CD14-positive monocyte (primary cell): ENCODE data around the gene RPS26. TPM values are rescaled to one million over a fixed set of nuclear protein-coding genes. Genes with fewer than 3 reads are reported as not detected.

ENCODE experiments used
- DNase-seq, 3 donors: peaks; one replicate each; pipeline ENCODE4 v3.0.0-alpha.2; 2011 to 2022
- H2AFZ ChIP-seq: 2 replicates; pipeline ENCODE4 v1.6.0; 2012; ENCODE audit warnings: mild to moderate bottlenecking, low read depth, low read length, inconsistent platforms; ENCODE audit not compliant: insufficient read depth, poor library complexity, severe bottlenecking
- H3K27ac ChIP-seq, 2 donors: 1 replicate in 1 of 2; 2 replicates in 1 of 2; pipeline ENCODE4 v1.5.1; 2012 to 2013; ENCODE audit warnings: low read length in 2 of 2, control low read depth in 1 of 2, inconsistent platforms in 1 of 2, low read depth in 1 of 2, mild to moderate bottlenecking in 1 of 2
- H3K27me3 ChIP-seq, 2 donors: one replicate each; pipeline versions ENCODE4 v1.6.0 to v1.6.1; 2011 to 2013; ENCODE audit warnings: low read length in 2 of 2; ENCODE audit not compliant: control insufficient read depth in 2 of 2, insufficient read depth in 2 of 2
- H3K36me3 ChIP-seq, 2 donors: replicated peaks in 1 of 2; 1 replicate in 1 of 2; 2 replicates in 1 of 2; pipeline versions ENCODE4 v1.5.1 to v1.6.1; 2012 to 2013; ENCODE audit warnings: low read length in 2 of 2, control low read depth in 1 of 2, inconsistent platforms in 1 of 2, mild to moderate bottlenecking in 1 of 2; ENCODE audit not compliant: insufficient read depth in 2 of 2, control insufficient read depth in 1 of 2
- H3K4me1 ChIP-seq, 2 donors: 1 replicate in 1 of 2; 2 replicates in 1 of 2; pipeline versions ENCODE4 v1.5.1 to v1.6.1; 2012 to 2013; ENCODE audit warnings: low read length in 2 of 2, control low read depth in 1 of 2, inconsistent platforms in 1 of 2, mild to moderate bottlenecking in 1 of 2, moderate library complexity in 1 of 2; ENCODE audit not compliant: insufficient read depth in 2 of 2, control insufficient read depth in 1 of 2
- H3K4me2 ChIP-seq: replicated peaks from 2 replicates; pipeline ENCODE3; 2012; ENCODE audit warnings: low read length, moderate library complexity, mild to moderate bottlenecking; ENCODE audit not compliant: poor library complexity, severe bottlenecking; ENCODE audit errors: extremely low read depth
- H3K4me3 ChIP-seq, 3 experiments: fragments of 200-600 bp in 1 of 3; sonication (generic) in 1 of 3; replicated peaks in 1 of 3; 1 replicate in 2 of 3; 2 replicates in 1 of 3; pipeline ENCODE4 v1.5.1; 2011 to 2013; ENCODE audit warnings: low read length in 3 of 3, mild to moderate bottlenecking in 3 of 3, control low read depth in 2 of 3, low read depth in 2 of 3, inconsistent platforms in 1 of 3, moderate library complexity in 1 of 3
- H3K79me2 ChIP-seq: 2 replicates; pipeline ENCODE4 v1.6.0; 2012; ENCODE audit warnings: mild to moderate bottlenecking, control low read depth, inconsistent platforms, low read length, moderate library complexity; ENCODE audit not compliant: insufficient read depth
- H3K9ac ChIP-seq: 2 replicates; pipeline ENCODE4 v1.6.0; 2017; ENCODE audit warnings: low read length, mild to moderate bottlenecking; ENCODE audit not compliant: insufficient read depth, poor library complexity, severe bottlenecking
- H3K9me3 ChIP-seq, 2 donors: replicated peaks in 1 of 2; 1 replicate in 1 of 2; 2 replicates in 1 of 2; pipeline versions ENCODE4 v1.5.1 to v1.6.1; 2012 to 2013; ENCODE audit warnings: low read length in 2 of 2, control low read depth in 1 of 2; ENCODE audit not compliant: control insufficient read depth in 1 of 2, insufficient read depth in 1 of 2
- H4K20me1 ChIP-seq: 2 replicates; pipeline ENCODE4 v1.6.0; 2012; ENCODE audit warnings: mild to moderate bottlenecking, low read length, control low read depth, moderate library complexity; ENCODE audit not compliant: insufficient read depth
- H3K27ac Mint-ChIP-seq, 7 donors: one replicate each; pipeline ENCODE4 v1.8.0; 2020; ENCODE audit warnings: mild to moderate bottlenecking in 7 of 7, mixed read lengths in 7 of 7, moderate library complexity in 6 of 7, inconsistent platforms in 2 of 7
- H3K27me3 Mint-ChIP-seq, 3 donors: one replicate each; pipeline ENCODE4 v1.8.0; 2021 to 2022; ENCODE audit warnings: low read depth in 3 of 3, mild to moderate bottlenecking in 3 of 3, mixed read lengths in 3 of 3, moderate library complexity in 3 of 3, inconsistent platforms in 1 of 3
- H3K36me3 Mint-ChIP-seq, 2 donors: one replicate each; pipeline ENCODE4 v1.8.0; 2020; ENCODE audit warnings: mixed read lengths in 2 of 2, inconsistent platforms in 1 of 2, mild to moderate bottlenecking in 1 of 2
- H3K4me1 Mint-ChIP-seq: one replicate; pipeline ENCODE4 v1.8.0; 2020; ENCODE audit warnings: mild to moderate bottlenecking, mixed read lengths
- H3K4me3 Mint-ChIP-seq, 2 donors: one replicate each; pipeline ENCODE4 v1.8.0; 2020; ENCODE audit warnings: mild to moderate bottlenecking in 2 of 2, mixed read lengths in 2 of 2, moderate library complexity in 1 of 2
- H3K9me3 Mint-ChIP-seq, 7 donors: one replicate each; pipeline ENCODE4 v1.8.0; 2020 to 2022; ENCODE audit warnings: mixed read lengths in 7 of 7, mild to moderate bottlenecking in 6 of 7, moderate library complexity in 6 of 7, inconsistent platforms in 2 of 7
- CTCF ChIP-seq: fragments of 200-600 bp; IDR thresholded peaks from one replicate; pipeline ENCODE4 v1.8.0; 2022; ENCODE audit warnings: antibody characterized with exemption, mild to moderate bottlenecking
- WGBS: methylation state at CpG from one replicate; pipeline ENCODE4 v1.1.5; 2013; ENCODE audit warnings: missing lambda C conversion rate; ENCODE audit not compliant: insufficient coverage; 5-methylcytosine and 5-hydroxymethylcytosine counted together
- intact Hi-C, 2 donors: fragments of 100-400 bp; cut with micrococcal nuclease; formaldehyde crosslinking; loops; one replicate each; pipeline versions ENCODE4 v1.15.0 to v1.15.1; 2023
- polyA plus RNA-seq, 3 donors: library from polyadenylated mRNA; depleted of rRNA in 1 of 3; unstranded in 2 of 3; stranded (reverse) in 1 of 3; fragments of 300-500 nt in 2 of 3; fragments of >200 nt in 1 of 3; fragmentation: Illumina TruSeq in 2 of 3; gene quantifications; 1 replicate in 2 of 3; 2 replicates in 1 of 3; pipeline ENCODE4 v1.2.3, GENCODE V29; 2012 to 2021

RPS26 gene
- polyA plus RNA-seq, 3 donors, result 238 to 363 (median 286) TPM

- no peak overlapping the region for H3K9ac ChIP-seq
- no peak for TF ChIP-seq CTCF
- no peaks in the 10 kb centered on the region for H3K79me2 ChIP-seq
- H3K36me3 ChIP-seq, result peaks cover 0 to 7% of the 10 kb centered on the region in 2 donors
- H3K27me3 ChIP-seq, result no peaks in the 10 kb centered on the region
- H3K4me2 ChIP-seq, result no peak overlapping the region
- no peaks in the 10 kb centered on the region for H3K4me1 ChIP-seq
- WGBS, result 74% methylated on average over 3 of the region's 5 CpGs
- H3K4me3 ChIP-seq, result no peak overlapping the region
- H3K27me3 Mint-ChIP-seq, result peaks cover 0 to 3% (median 0%) of the 10 kb centered on the region in 3 donors
- H3K36me3 Mint-ChIP-seq, result peaks cover 9 to 15% of the 10 kb centered on the region in 2 donors
- no peak overlapping the region for H3K27ac ChIP-seq
- H3K27ac Mint-ChIP-seq, result no peak overlapping the region
- no peaks in the 10 kb centered on the region for H3K9me3 ChIP-seq
- H3K4me3 Mint-ChIP-seq, result no peak overlapping the region
- no peaks in the 10 kb centered on the region for H4K20me1 ChIP-seq
- no peak overlapping the region for H2AFZ ChIP-seq
- H3K9me3 Mint-ChIP-seq, result no peaks in the 10 kb centered on the region
- intact Hi-C loops, result no loop called here
- H3K4me1 Mint-ChIP-seq, result no peaks in the 10 kb centered on the region
- DNase-seq, result no peak
These were observed 28.2 kb upstream of the RPS26 start for GRCh38 chr12:56013482-56013881.

- H3K27me3 ChIP-seq, result no peaks in the 10 kb centered on the region
- H3K27ac Mint-ChIP-seq, result no peak overlapping the region
- H3K27me3 Mint-ChIP-seq, result peaks cover 0 to 3% (median 0%) of the 10 kb centered on the region in 3 donors
- no peaks in the 10 kb centered on the region for H3K9me3 ChIP-seq
- intact Hi-C loops, result no loop called here
- no peak overlapping the region for H3K27ac ChIP-seq
- H3K4me1 Mint-ChIP-seq, result no peaks in the 10 kb centered on the region
- H3K4me3 Mint-ChIP-seq, result no peak overlapping the region
- H3K4me2 ChIP-seq, result no peak overlapping the region
- H3K79me2 ChIP-seq, result no peaks in the 10 kb centered on the region
- no peak for TF ChIP-seq CTCF
- H3K36me3 Mint-ChIP-seq, result peaks cover 13 to 16% of the 10 kb centered on the region in 2 donors
- H2AFZ ChIP-seq, result no peak overlapping the region
- 66% methylated on average over 2 of the region's 2 CpGs for WGBS
- no peak overlapping the region for H3K4me3 ChIP-seq
- H3K36me3 ChIP-seq, result peaks cover 0 to 7% of the 10 kb centered on the region in 2 donors
- H3K9me3 Mint-ChIP-seq, result no peaks in the 10 kb centered on the region
- H3K9ac ChIP-seq, result no peak overlapping the region
- H3K4me1 ChIP-seq, result no peaks in the 10 kb centered on the region
- DNase-seq, result no peak
- H4K20me1 ChIP-seq, result no peaks in the 10 kb centered on the region
These were observed 27.5 kb upstream of the RPS26 start for GRCh38 chr12:56014205-56014604.
